OCI-M2 (cell line): ENCODE results near the gene SNRPD2.
A peak's percentile ranks its signal among the peaks of the same experiment; 100 is the strongest.

Source experiments
- DNase-seq: peaks from one replicate; lab custom pipeline; 2025; ENCODE audit not compliant: unreplicated experiment; lab: John Stamatoyannopoulos, UW

SNRPD2 gene

DNA sequence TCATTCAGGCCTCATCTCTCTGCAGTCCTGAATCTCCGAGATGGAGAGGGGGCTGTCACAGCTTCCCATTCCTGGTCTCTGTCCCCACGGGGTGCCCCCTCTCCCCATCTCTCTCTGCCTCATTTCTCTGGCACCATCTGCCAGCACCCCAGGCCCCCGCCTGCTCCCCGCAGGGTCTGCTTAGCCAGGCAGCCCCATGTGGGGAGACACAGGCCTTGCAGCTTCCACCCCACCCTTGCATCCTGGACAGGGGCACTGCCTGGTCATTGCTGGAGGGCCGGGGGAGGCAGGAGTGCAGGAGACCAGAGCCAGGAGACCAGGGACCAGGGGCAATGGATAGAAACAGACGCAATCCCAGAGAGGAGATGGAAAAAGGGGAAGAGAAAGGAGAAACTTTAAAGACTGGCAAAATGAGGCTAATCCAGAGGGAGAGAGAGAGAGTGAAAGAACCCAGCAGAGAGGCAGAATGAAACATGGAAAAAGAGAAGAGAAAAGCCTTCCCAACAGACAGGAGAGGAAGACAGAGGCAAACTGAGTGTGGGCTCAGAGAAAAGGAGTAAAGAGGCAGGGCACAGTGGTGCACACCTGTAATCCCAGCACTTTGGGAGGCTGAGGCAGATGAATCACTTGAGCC, 32.5 kb downstream of the SNRPD2 start:
- DNase-seq: no peak

DNA sequence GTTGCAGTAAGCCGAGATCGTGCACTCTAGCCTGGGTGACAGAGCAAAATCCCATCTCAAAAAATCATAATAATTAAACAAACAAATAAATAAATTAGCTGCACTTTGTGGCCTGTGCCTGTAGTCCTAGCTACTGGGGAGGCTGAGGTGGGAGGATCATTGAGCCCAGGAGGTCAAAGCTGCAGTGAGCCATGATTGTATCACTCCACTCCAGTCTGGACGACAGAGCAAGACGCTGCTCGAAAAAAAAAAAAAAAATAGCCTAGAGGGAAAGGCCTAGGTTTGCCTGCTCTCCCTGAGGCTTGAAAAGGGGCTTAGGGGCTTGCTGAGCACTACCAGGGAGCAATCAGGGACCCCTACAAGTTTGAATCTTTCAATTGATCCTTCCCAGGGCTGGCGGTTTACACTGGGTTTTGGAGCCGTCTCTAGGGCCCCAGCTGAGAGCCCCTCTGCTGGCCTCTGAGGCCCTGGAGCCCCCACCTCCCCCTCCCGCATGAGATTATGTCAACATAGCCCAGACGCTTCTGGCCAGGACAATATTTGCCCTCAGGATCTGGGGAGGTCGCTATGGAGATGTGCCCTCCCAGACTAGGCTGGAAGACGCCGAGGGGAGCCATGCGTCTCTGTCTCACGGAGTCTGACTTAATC, 34.1 kb downstream of the SNRPD2 start:
- no peak for DNase-seq

DNA sequence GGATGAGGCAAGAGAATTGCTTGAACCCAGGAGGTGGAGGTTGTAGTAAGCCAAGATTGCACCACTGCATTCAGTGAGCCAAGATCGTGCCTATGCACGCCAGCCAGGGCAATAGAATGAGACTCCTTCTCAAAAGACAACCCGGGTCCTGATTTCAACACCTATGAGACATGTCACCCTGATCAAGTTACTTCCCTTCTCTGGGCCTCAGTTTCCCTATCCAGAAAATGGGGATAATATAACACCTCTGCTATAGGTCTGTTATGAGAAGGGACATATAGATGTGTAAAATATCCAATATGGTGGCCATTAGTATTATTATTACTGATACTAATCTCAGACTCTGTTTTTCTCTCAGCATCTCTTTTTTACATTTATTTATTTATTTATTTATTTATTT, 36.7 kb downstream of the SNRPD2 start:
- DNase-seq: no peak

DNA sequence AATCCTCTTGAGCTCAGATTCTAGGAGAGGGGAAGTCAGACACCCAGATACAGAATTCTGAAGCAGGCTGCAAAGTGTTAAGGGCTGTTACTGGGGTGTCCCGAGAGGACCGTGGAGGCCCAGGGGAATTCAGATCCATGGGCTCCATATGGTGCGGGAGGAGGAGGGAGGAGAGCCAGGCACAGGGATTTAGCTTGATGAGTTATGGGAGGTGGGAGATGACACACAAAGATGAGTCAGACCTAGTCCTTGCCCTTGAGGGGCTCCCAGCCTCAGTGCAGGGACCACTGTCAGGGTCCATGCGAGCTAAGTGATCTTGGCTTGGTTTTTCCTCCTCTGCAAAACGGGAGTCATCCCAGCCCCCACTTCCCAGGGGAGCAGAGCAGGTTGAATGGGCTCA, 38.1 kb downstream of the SNRPD2 start:
- no peak for DNase-seq

DNA sequence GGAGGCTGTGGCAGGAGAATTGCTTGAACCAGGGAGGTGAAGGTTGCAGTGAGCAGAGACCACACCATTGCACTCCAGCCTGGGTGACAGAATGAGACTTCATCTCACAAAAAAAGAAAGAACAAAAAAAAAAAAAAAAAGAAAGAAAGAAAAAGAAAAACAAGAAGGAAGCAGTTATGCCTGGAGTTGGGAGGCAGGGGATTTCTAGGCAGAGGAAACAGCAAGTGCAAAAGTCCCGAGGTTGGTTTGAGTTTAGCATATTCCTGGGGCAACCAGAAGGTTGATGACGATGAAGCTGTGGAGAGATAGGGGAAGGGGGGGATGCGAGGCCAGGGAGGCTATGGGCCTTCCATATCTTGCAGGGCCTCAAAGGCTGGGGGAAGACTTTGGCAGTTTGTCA, 41.0 kb downstream of the SNRPD2 start:
- DNase-seq: no peak

DNA sequence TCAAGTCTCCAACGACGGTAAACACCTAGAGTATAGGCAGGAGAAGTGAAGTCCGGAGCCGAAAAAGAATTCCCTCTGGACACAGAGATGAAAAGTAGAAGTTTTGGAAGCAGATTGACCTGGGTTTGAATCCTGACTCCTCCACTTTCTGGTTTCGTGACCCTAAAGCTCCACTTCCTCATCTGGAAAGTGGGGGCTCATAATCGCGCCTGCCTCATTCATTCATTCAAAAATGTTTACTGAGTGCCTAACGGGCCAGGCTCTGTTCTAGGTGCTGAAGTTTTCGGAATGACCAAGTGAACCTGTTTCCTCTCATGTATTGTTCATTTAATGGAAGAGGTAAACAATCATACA, 45.4 kb downstream of the SNRPD2 start:
- DNase-seq: no peak

DNA sequence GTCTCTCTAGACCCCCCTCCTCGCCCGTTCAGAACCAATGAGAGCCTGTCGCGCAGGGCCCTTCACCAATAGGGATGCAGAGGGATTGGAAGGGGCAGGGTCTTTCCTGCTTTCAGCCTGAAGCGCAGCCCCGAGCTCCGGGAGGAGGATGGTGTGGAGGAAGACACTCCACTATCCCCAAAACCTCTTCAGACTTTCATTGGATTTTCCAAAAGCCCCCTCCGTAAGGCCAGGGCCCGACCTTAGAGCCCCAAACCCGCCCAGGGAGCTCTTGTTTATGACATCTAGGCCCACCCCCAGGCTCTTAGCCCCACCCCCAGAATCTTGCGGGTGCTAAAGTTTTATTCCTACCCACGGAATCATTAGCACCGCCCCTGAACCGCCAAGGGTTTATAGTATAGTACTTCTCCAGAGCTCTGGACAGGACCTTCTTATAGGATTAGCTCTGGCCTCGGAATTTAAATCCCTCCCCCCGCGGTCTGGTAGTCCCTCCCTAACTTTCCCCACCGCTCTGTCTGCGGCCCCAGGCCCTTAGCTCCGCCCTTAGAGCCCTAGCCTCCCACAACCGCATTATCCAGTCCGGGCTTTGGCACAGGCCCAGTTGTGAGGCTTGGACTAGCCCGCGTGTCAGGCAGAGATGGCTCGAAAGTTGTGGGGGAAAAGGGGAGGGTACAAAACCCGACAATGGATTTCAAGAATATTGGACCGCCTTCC, 46.0 kb downstream of the SNRPD2 start:
- DNase-seq: no peak

DNA sequence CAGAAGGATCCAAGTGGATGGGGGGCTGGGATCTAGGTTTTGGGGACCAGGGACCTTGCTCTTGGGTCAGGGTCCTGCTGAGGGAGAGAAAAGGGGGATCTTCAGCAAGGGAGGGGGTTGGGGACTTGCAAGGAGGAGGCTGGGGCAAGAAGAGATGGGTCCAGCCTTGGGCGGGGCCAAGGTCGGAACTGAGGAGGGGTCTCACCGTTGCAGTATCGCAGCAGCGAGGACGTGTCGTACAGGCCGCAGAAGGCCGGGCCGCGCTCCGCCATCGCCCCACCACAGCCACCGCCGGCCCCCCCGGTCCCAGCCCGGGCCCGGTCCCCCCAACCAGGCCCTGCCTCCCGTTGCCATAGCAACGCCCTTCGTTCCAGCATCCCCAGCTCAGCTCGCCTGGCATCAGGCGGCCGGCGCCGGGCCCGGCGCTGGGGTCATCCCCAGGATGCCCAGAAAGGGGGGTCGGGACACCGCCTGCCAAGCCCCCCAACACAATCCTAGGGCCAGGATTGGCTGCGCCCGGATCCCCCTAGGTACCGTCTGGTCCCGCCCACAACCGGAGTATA, 46.6 kb downstream of the SNRPD2 start:
- no peak for DNase-seq

DNA sequence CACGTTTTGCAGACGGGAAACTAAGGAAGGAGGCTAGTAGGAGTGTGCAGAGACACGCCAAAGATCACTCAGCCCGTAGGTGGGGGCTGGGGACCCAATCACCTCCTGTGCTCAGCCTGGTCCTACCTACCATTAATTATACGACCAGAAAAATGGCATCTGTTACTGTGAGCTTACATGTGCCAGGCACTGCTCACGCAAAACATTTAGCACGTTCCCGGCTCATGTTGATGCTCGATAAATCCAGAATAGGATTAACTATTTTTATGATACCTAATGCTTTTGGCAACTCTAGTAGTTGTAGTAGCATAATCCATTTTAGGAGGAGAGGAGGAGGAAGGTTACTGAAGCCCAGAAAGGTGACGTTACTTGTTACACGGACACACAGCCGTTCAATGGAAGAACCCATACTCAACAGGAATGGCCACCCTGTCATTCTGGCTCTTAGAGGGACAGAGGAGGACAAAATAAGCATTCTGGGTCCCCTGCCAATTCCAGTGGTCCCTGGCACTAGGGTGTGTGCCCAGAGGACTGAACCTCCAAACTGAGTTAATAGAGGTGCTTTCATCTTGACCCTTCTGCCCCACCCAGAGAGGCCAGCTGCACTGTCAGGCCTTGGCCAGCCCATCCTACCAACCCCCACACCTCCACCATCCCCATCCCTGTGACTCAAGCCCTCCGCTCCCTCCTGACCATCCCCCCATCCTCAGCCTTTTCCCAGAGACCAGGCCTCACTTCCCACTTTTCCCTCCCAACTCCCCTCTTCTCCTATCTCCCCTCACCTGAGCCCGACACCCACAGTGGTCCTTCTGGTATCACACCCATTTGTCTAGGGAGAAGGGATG, 47.6 kb downstream of the SNRPD2 start:
- DNase-seq: no peak

DNA sequence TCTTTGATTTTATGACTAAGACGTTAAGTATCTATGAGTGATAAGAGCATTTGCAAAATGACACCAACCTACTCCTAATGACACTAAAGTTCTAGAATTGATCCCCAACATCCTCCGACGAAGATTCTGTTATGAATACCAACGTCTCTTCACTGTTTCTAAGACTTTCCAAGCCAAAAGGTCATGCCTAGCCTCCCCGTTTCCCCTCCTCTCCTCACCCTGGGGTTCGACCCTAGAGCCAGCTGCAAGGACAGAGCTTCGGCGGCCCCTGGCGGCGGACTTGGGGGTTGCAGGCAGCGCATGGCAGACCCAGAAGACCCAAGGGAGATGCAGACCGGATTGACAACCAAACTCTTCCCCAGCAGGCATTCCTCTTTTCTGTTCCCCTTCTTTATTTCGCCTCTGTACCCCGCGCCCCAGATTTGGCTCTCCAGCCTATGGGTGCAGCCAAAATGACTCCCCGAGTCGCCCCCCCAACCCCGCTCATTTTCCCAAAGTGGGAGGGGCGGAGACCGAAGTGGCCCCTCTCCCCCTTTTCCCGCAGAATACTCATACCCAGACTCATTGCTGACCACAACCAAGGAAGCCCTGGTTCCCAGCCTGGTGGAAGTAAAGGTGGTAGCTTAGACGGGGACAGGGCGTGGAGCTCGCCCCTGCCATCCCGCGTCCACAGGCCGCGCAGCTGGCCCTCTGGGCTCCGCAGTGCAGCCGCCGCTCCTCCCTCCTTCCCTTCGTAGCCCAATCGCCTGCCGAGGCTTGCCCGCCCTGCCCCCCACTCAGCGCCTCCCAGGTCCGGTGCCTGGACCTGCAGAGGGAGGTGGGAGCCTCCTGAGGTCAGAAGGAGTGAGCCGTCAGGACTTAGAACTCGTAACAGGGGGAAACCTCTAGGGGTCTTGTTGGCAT, 48.5 kb downstream of the SNRPD2 start:
- DNase-seq: peak; percentile 88

DNA sequence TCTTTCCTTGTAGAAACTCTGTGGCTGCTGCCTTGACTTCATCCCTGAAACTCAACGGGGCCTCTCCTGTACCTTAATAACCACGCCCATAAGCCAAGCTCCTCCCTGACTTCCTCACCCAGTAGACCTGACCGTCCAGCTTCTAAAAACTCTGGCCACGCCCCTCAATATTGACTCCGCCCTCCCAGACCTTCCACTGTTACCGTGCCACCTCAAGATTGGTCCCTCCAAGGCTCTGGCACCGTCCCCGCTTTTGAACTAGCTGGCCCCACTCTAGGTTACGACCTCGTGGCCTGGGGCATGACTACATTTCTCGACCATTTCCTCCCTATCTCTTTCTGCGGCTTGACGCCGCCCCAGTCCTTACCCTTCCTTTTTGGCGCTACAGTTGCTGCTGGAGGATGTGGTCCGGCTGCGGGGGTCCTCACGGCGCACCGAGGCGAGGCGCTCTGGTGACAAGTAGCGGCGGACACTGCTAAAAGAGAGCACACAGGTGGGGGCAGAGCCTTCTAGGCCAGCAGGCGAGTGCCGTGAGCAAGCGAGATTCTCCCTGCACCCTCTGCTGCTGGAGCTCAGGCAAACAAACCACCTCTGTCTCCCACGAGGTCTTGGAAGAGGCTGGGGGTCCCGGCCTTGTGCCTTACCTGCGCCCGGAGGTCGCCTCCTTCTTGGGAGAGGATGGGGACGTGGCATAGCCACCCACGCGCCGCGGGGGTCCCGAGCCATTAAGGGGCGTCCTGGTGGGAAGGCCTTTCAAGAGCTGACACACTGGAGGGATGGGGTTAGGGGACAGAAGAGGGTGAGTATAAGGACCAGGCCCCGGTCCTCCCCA, 50.3 kb downstream of the SNRPD2 start:
- DNase-seq: peak; percentile 96

DNA sequence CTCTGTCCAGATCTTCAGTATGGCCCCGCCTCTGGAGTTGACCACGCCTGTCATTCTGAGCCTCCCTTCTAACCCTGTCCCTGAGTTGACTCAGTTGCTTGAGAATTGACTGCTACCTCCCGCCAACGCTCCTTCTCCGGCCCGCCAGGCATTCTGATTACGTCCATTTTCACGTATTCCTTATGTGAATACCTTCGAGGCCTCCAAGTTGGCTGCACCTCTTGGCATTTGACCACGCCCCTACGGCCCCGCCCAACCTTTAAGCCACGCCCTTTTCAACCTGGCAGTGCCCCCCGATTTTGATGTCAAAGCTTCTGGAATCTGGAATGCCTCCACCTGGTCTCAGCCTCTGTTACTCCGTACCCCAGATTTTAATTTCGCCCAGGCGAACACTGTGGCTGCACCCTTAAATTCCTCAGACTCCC, 50.9 kb downstream of the SNRPD2 start:
- no peak for DNase-seq

DNA sequence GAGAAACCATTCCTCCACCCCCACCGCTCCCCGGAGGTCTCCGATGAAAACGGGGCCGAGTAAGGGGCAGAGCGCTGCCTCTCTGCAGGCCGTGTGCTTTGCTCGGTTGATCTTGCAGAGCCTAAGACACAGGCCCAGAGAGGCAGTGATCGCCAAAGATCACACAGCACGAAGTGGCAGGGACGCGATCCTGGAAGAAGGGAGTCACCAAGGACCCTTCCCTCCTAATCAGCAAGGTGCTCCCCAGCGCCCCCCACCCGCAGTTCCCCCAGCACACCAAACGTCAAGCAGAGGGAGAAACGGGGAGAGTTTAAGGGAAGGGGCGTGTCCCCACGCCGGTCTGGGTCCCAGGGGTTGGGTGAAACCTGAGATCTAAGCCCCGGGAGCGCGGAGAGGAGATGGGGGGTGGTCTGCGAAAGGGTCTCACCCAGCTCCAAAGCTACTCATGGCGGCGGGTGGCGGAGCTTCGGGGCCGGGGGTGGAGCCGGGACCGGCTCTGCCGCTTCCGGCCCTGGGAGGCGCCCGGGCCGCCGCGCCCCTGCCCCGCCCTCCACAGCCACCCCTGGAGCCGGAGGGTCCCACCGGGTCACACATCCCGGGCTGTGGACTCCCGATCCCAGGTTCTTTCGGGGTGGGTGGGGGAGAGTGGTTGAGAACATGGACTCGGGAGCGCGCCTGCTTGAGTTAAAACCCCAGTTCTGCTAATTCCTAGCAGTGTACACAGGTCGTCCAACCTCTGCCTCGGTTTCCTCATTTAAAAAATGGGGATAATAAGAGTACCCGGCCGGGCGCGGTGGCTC, 52.6 kb downstream of the SNRPD2 start, which contains the start of gene EML2:
Gene EML2, minus strand, starts transcription at position 468 of the 800 bp plus-strand sequence. Its CDS starts 21 bp downstream, at position 447.
- peak; percentile 38 for DNase-seq

DNA sequence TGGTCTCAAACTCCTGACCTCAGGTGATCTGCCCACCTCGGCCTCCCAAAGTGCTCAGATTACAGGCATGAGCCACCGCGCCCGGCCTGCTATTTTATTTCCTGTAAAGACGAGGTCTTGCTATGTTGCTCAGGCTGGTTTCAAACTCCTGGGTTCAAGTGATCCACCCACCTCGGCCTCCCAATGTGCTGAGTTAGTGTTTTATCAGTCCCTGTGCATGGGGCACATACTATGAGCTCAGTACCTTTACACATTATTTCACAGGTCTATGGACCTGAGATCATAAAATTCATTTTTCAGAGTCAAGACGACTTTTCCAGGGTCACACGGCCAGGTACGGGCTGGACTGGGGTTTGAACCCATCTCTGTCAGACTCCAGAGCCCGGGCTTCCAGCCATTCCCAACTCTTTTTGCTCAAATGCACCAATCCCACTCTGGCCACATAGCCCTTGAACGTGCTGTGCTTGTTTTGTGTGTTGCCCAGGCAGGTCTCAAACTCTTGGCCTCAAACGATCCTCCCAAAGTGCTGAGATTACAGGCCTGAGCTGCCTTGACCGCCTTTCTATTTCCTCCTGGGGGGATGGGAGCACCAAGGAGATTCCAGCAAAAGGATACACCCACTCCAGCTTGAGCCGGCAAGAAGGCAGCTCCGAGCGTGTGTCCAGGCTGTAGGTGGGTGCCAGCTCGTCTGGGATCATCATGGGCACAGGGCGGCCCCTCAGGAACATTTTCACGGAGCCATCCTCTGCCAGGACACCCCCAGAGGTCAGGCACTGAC, 53.7 kb downstream of the SNRPD2 start:
- DNase-seq: no peak
